Mucosa of descending colon (tissue), 3 donors: ENCODE measurements around the gene USP32. TPM values are rescaled to one million over a fixed set of nuclear protein-coding genes. Genes with fewer than 3 reads are reported as not detected.
A peak's percentile ranks its signal among the peaks of the same experiment; 100 is the strongest.
"Not testable (repeated sequence)": the region's sequence is repeated elsewhere in the genome, so short reads cannot be mapped to it uniquely, and the experiment has no call there.

Experiments used
- ATAC-seq: fragments of 200-7000 bp; cut with Tn5 transposase; one replicate; pipeline ENCODE4 v1.9.1; 2020; ENCODE audit warnings: mild to moderate bottlenecking, moderate library complexity
- DNase-seq, 3 donors: peaks; one replicate each; pipeline ENCODE4 v3.0.0-alpha.2; 2020
- H3K36me3 ChIP-seq: fragments of 200-600 bp; one replicate; pipeline ENCODE4 v1.8.0; 2021; ENCODE audit warnings: low read depth, mild to moderate bottlenecking
- H3K4me1 ChIP-seq: fragments of 200-600 bp; one replicate; pipeline ENCODE4 v1.8.0; 2021; ENCODE audit warnings: low read depth, mild to moderate bottlenecking
- H3K4me3 ChIP-seq: fragments of 200-600 bp; one replicate; pipeline ENCODE4 v1.8.0; 2021; ENCODE audit warnings: mild to moderate bottlenecking
- H3K9me3 ChIP-seq: fragments of 200-600 bp; one replicate; pipeline ENCODE4 v1.8.0; 2021; ENCODE audit warnings: mild to moderate bottlenecking
- CTCF ChIP-seq: fragments of 200-600 bp; IDR thresholded peaks from one replicate; pipeline ENCODE4 v1.8.0; 2022; ENCODE audit warnings: antibody characterized with exemption, mild to moderate bottlenecking
- intact Hi-C, 2 donors: fragments of 100-400 bp; cut with DNase I in 1 of 2; cut with micrococcal nuclease in 1 of 2; formaldehyde crosslinking; loops; one replicate each; pipeline versions ENCODE4 v1.11.0 to v1.11.1; 2022; cut with DNase I, micrococcal nuclease
- long read RNA-seq, 2 donors: library from polyadenylated mRNA; unstranded; transcript quantifications; one replicate each; pipeline ENCODE4 v2.0.0, GENCODE V29; 2019 to 2021
- total RNA-seq, 3 donors: library from RNA; stranded (reverse); fragmentation: NEBNext Ultra II Directional in 2 of 3; extraction: Animal tissue kit (Norgen Biotek cat#: 25700) in 2 of 3; gene quantifications; one replicate each; pipeline versions ENCODE4 v1.2.1 to v1.2.4, GENCODE V29; 2021 to 2023
- donor health status: DM: no; HTN: no; CAD: no; lungs with moderate emphysema.
- donor health status: DM: no; HTN: no; CAD: no.
- donor health status: DM: no; HTN: yes; CAD: no.

USP32 gene
- 10 to 100 TPM; 37.2 to 52.3 (median 38.5) TPM for total RNA-seq
- long read RNA-seq, donor 1, partial matches to known transcripts = 11 of 16 reads
- long read RNA-seq, donor 1, other reads (novel, unspliced or antisense) = 5 of 16 reads
- long read RNA-seq, donor 2 = 0 reads

GRCh38 chr17:60392042-60392844 lies at the start of gene USP32:
Gene USP32, minus strand, starts transcription at chr17:60392133. Its CDS starts 194 bp downstream, at chr17:60391939.
- Histone ChIP-seq H3K4me1 (peaks cover 10% of the 10 kb centered on the region), H3K4me3 (peak within 1 kb of the TSS; percentile 79), H3K36me3 (no peaks in the 10 kb centered on the region), H3K9me3 (no peaks in the 10 kb centered on the region)
- intact Hi-C loops = no loop called here
- peak; percentile 53 for TF ChIP-seq CTCF
- DNase-seq (peak; percentile 99 to 100 (median 100)), ATAC-seq (peak; percentile 95)

GRCh38 chr17:60439501-60439900 lies 47.6 kb upstream of the USP32 start:
- no peak for DNase-seq
- intact Hi-C loops = loop anchor here in 1 of 2 donors (10.0 kb wide), 1 partner anchor 205 kb away; no protein-coding TSS in a partner anchor
- Histone ChIP-seq H3K36me3 (no peaks in the 10 kb centered on the region), H3K9me3 (no peaks in the 10 kb centered on the region), H3K4me1 (no peaks in the 10 kb centered on the region), H3K4me3 (no peak overlapping the region)
- ATAC-seq = no peak
- no peak for TF ChIP-seq CTCF

- intact Hi-C loops = loop anchor here in 1 of 2 donors (10.0 kb wide), 1 partner anchor 202 kb away; no protein-coding TSS in a partner anchor
- no peak overlapping the region for H3K4me3 ChIP-seq
- H3K36me3 ChIP-seq = no peaks in the 10 kb centered on the region
- DNase-seq (no peak), ATAC-seq (no peak)
- H3K9me3 ChIP-seq = no peaks in the 10 kb centered on the region
- TF ChIP-seq CTCF = no peak
- no peaks in the 10 kb centered on the region for H3K4me1 ChIP-seq
Observed at GRCh38 chr17:60436676-60437075, 44.7 kb upstream of the USP32 start.

GRCh38 chr17:60435244-60436167 lies 43.6 kb upstream of the USP32 start:
- Histone ChIP-seq H3K36me3 (no peaks in the 10 kb centered on the region), H3K4me3 (no peak overlapping the region), H3K9me3 (no peaks in the 10 kb centered on the region), H3K4me1 (no peaks in the 10 kb centered on the region)
- peak in 2 of 3 donors; percentile 33 to 81 for DNase-seq
- intact Hi-C loops = loop anchor here in 1 of 2 donors (10.0 kb wide), 1 partner anchor 201 kb away; no protein-coding TSS in a partner anchor
- ATAC-seq = peak; percentile 90
- peak; percentile 68 for TF ChIP-seq CTCF

GRCh38 chr17:60433021-60433997 lies 41.4 kb upstream of the USP32 start:
- not testable (repeated sequence) for H3K4me3 ChIP-seq, H3K36me3 ChIP-seq, DNase-seq, ATAC-seq, H3K4me1 ChIP-seq, H3K9me3 ChIP-seq
- intact Hi-C loops = loop anchor here in 1 of 2 donors (10.0 kb wide), 1 partner anchor 199 kb away; no protein-coding TSS in a partner anchor

- not testable (repeated sequence) for DNase-seq, H3K4me1 ChIP-seq, H3K36me3 ChIP-seq, ATAC-seq, H3K4me3 ChIP-seq, H3K9me3 ChIP-seq
- intact Hi-C loops = loop anchor here in 1 of 2 donors (10.0 kb wide), 1 partner anchor 196 kb away; no protein-coding TSS in a partner anchor
Observed at GRCh38 chr17:60430561-60430960, 38.6 kb upstream of the USP32 start.

- ATAC-seq, H3K4me1 ChIP-seq, H3K9me3 ChIP-seq, H3K4me3 ChIP-seq, DNase-seq, intact Hi-C loops, H3K36me3 ChIP-seq: not testable (repeated sequence)
Observed at GRCh38 chr17:60428491-60428890, 36.6 kb upstream of the USP32 start.
